GM13977 (cell line): ENCODE data around the gene RGS12.

Source experiments
- DNase-seq: peaks from one replicate; pipeline ENCODE4 v3.0.0; 2012; ENCODE audit warnings: low spot score
- in situ Hi-C: fragments of 300-500 bp; cut with MboI; formaldehyde crosslinking; loops from one replicate; pipeline ENCODE4 v1.12.0; 2022; ENCODE audit warnings: low sequenced_read_pairs, low pct_unique_long_range_greater_than_20kb, mixed read lengths, inconsistent platforms; ENCODE audit not compliant: unreplicated experiment
- TF ChIP-seq, protein P1 (sequence below): IDR thresholded peaks from 2 replicates; pipeline ENCODE4 v1.5.1; 2012; ENCODE audit warnings: mild to moderate bottlenecking, control low read depth; ENCODE audit not compliant: insufficient read depth; ENCODE audit errors: extremely low read depth, missing control alignments

RGS12 gene

DNA sequence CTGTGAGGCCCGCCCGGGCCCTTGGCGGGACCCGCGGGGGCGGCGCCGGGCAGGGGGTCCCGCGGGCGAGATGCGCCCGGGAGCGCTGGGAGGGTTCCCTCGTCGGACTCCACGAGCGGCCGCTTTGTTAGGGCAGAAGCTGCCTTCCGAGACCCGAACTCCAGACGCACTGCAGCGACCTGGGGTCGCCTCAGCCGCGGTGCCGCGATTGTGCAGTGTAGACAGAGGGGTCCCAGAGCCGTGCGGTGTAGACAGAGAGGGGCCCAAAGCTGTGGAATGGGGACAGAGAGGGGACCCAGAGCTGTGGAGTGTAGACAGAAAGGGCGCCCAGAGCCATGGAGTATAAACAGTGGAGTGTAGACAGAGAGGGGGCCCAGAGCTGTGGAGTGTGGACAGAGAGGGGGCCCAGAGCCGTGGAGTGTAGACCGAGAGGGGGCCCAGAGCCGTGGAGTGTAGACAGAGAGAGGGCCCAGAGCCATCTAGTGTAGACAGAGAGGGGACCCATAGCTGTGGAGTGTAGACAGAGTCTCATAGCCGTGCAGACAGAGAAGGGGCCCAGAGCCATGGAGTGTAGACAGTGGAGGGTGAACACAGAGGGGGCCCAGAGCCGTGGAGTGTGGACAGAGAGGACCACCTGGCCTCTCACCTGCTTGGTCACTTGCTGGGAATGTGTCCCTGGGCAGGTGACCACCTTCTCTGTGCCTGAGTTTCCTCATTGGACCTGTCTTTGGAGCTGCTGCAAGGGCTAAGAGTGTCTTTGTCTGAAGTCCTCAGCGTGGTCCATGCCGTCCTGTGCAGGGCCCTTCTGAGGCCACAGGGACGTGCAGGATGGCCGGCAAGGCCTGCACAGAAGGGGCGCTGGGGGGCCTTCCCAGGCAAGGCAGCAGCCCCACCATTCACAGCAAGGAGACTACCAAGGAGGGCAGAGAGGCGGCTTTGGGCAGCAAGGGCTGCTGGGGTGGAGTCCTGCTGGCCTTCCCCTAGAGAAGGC, 875 bp downstream of the RGS12 start:
- DNase-seq = no peak
- in situ Hi-C loops = no loop called here
- TF ChIP-seq, protein P1, sequence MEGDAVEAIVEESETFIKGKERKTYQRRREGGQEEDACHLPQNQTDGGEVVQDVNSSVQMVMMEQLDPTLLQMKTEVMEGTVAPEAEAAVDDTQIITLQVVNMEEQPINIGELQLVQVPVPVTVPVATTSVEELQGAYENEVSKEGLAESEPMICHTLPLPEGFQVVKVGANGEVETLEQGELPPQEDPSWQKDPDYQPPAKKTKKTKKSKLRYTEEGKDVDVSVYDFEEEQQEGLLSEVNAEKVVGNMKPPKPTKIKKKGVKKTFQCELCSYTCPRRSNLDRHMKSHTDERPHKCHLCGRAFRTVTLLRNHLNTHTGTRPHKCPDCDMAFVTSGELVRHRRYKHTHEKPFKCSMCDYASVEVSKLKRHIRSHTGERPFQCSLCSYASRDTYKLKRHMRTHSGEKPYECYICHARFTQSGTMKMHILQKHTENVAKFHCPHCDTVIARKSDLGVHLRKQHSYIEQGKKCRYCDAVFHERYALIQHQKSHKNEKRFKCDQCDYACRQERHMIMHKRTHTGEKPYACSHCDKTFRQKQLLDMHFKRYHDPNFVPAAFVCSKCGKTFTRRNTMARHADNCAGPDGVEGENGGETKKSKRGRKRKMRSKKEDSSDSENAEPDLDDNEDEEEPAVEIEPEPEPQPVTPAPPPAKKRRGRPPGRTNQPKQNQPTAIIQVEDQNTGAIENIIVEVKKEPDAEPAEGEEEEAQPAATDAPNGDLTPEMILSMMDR = no peak

DNA sequence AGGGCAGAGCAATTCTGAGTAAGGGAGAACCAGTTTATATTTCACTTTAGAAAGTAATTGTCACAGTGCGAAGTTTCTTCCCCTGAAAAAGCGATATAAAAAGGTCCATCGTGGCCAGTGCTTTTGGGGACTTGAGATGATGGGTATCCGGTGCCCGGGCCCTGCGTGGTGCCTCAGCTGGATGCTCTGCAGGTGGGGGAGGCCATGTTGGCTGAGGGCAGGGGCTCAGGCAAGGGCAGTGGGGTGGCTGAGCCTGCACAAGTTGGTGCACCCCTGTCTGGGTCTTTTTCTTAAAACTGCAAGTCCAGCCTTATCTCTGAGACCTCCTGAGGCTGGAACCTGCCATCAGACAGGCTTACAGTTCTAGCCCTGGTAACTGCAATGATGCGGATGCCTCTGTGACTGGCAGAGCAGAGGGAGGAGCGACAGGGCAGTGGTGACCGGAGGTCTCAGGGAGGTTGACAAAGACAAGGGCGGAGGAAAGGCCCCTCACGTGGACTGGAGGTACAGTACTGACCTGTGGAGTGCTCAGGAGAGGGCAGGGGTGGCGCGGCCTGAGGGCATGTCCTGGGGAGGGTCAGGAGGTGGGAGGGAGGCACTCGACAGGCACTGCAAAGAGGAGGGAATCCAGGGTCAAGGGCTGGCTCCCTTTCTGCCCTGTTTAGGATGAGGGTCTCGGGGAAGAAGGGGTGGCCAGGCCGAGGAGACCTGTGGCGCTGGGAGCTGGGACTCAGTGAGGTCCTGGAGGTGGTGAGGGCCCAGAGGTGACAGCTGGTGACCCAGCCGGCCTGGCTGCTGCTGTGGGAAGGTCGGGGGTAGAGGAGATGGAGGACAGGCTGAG, 1.8 kb downstream of the RGS12 start:
- TF ChIP-seq, protein P1 = no peak
- DNase-seq = no peak
- in situ Hi-C loops = no loop called here

DNA sequence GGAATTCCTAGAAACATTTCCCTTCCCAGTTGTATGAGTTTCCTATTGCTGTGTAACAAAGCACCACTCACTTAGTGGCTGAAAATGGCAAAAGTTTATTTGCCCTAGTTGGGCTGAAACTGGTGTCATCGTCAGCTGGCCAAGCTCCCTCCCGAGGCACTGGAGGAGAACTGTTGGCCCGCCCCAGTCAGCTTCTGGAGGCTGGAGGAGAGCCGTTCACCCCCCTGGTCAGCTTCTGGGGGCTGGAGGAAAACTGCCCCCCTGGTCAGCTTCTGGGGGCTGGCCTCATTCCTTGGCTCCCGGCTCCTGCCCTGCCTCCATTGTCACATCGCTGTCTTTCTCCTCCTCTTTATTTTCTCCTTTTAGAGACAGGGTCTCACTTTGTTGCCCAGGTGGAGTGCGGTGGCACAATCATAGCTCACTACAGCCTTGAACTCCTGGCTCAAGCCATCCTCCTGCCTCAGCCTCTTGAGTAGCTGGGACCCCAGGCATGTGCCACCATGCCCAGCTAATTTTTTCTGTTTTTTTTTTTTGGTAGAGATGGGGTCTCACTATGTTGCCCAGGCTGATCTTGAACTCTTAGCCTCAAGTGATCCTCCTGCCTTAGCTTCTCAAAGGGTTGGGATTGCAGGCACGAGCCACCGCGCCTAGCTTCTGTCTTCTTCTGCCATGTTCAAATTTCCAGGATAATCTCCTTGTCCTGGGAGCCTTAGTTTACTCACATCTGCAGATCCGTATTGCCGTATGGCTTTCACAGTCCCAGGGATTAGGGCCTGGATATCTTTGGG, 3.2 kb downstream of the RGS12 start:
- no peak for DNase-seq
- TF ChIP-seq, protein P1 = no peak
- in situ Hi-C loops = no loop called here

GRCh38 chr4:3296651-3297050, 3.8 kb downstream of the RGS12 start:
- no peak for DNase-seq
- TF ChIP-seq, protein P1 = no peak
- in situ Hi-C loops = no loop called here

DNA sequence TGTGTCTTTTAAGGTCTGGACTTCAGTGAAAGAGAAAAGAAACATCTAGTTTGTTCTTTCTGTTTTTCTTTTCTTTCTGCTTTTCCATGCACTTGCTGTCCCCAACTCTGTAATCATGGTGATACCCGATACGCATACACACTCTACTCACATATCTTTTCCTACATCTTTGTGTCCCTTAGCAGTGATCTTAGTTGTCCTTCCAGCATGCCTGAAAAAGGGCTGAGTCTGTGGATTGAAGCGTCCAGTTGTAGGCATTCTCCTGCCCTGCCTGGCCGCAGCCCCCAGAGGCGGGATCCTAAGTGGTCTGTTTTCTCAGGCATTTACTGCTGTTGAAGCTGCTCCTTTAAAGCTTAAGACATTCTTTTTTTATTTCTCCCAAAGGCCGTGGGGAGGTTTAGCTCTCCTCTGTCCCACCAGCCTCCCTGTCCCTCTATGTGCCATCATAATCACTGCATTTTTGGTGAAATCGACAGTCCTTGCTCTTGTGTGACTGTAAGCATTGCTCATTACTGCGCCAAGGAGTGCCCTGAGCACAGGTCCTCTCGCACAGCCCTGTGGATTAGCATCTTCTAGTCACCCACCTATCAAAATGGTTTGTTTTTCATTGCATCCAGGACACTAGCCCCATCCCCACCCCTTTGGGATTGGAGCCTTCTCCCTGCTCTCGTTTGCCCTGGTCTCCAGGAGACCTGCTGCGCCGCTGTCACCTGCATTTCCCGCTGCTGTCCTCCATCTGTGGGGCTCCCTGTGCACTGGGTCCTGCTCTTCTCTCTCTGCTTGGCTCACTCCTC, 4.4 kb downstream of the RGS12 start:
- DNase-seq = no peak
- in situ Hi-C loops = no loop called here
- TF ChIP-seq, protein P1 = no peak
